GM12864 (cell line): ENCODE results near the gene ZNF793.

Experiments used
- DNase-seq: peaks from one replicate; pipeline ENCODE4 v3.0.0-alpha.2; 2011; ENCODE audit warnings: low read depth
- H3K4me3 ChIP-seq: 2 replicates; pipeline ENCODE4 v1.5.1; 2011; ENCODE audit warnings: mild to moderate bottlenecking, low read depth, low read length, control low read depth
- CTCF ChIP-seq: IDR thresholded peaks from 2 replicates; pipeline ENCODE4 v1.5.1; 2011; ENCODE audit warnings: low read depth, mild to moderate bottlenecking, moderate library complexity, low read length, control low read depth, inconsistent platforms; ENCODE audit errors: missing control alignments

Gene ZNF793

GRCh38 chr19:37513397-37513796 is 6.7 kb downstream of the ZNF793 start:
- TF ChIP-seq CTCF, result no peak
- no peak for DNase-seq

GRCh38 chr19:37519890-37520289 is 13.2 kb downstream of the ZNF793 start:
- TF ChIP-seq CTCF, result no peak
- no peak for DNase-seq
- no peak overlapping the region for H3K4me3 ChIP-seq

More at GRCh38 chr19:37513397-37513796, 6.7 kb downstream of the ZNF793 start:
- no peak overlapping the region for H3K4me3 ChIP-seq

GRCh38 chr19:37537391-37537947 is 30.7 kb downstream of the ZNF793 start:
- DNase-seq, result no peak
- no peak for TF ChIP-seq CTCF
- H3K4me3 ChIP-seq, result no peak overlapping the region

GRCh38 chr19:37551129-37551993 is 44.6 kb downstream of the ZNF793 start:
- peak overlapping the region; percentile 99 for H3K4me3 ChIP-seq
- DNase-seq, result peak; percentile 59
- TF ChIP-seq CTCF, result peak; percentile 71

GRCh38 chr19:37563518-37563917 is 56.8 kb downstream of the ZNF793 start:
- no peak for DNase-seq
- H3K4me3 ChIP-seq, result no peak overlapping the region
- no peak for TF ChIP-seq CTCF

- H3K4me3 ChIP-seq, result no peak overlapping the region
Measured at GRCh38 chr19:37564624-37565369, 58.1 kb downstream of the ZNF793 start.

More at GRCh38 chr19:37564624-37565369, 58.1 kb downstream of the ZNF793 start:
- TF ChIP-seq CTCF, result no peak
- no peak for DNase-seq
